HL-60 (cell line): ENCODE results near the gene HAP1.

ENCODE experiments used
- CTCF ChIP-seq: IDR thresholded peaks from one replicate; pipeline ENCODE4 v1.5.1; 2011; ENCODE audit warnings: low read length, control low read depth, inconsistent platforms; ENCODE audit not compliant: insufficient read depth
- POLR2AphosphoS5 ChIP-seq: IDR thresholded peaks from 2 replicates; pipeline ENCODE4 v1.6.1; 2012; ENCODE audit warnings: low read depth
- REST ChIP-seq: IDR thresholded peaks from 2 replicates; pipeline ENCODE4 v1.6.1; 2012; ENCODE audit warnings: low read depth; ENCODE audit not compliant: insufficient replicate concordance
- SPI1 ChIP-seq: IDR thresholded peaks from 2 replicates; pipeline ENCODE4 v1.6.1; 2012; ENCODE audit warnings: low read depth, mild to moderate bottlenecking, borderline replicate concordance

GRCh38 chr17:41769346-41769862 lies 35.0 kb upstream of the HAP1 start:
- no peak for TF ChIP-seq CTCF
- no peak for TF ChIP-seq REST
- TF ChIP-seq SPI1 = no peak
- no peak for TF ChIP-seq POLR2AphosphoS5
